ENCODE data around the gene TMEM63A. TPM values are rescaled to one million over a fixed set of nuclear protein-coding genes. Genes with fewer than 3 reads are reported as not detected.

TMEM63A gene
- total RNA-seq, 4 donors from 2014 or later = 6.3 to 19.5 (median 10.6) TPM

GRCh38 chr1:225897595-225898514, 15.7 kb upstream of the TMEM63A start:
- no peaks in the 10 kb centered on the region for H3K9me3 ChIP-seq
- H3K4me3 ChIP-seq = no peak overlapping the region
- no peaks in the 10 kb centered on the region for H3K36me3 ChIP-seq
- H3K27me3 ChIP-seq = no peaks in the 10 kb centered on the region
- H3K4me1 ChIP-seq = no peaks in the 10 kb centered on the region
- TF ChIP-seq CTCF (IDR thresholded peaks at IDR 0.05 in 4 of 5, conservative IDR thresholded peaks at IDR 0.05 in 1 of 5) (no peak), POLR2A (IDR thresholded peaks at IDR 0.05) (no peak)
- DNase-seq = no peak
- no peak for ATAC-seq
- H3K27ac ChIP-seq = no peak overlapping the region
- intact Hi-C loops (cut with DNase I; ENCODE audit: low total_unique reads) = no loop called here
- in situ Hi-C loops (cut with MboI; ENCODE audit: low sequenced_read_pairs in 4 of 4) = no loop called here

GRCh38 chr1:225896937-225897549, 14.9 kb upstream of the TMEM63A start:
- intact Hi-C loops (cut with DNase I; ENCODE audit: low total_unique reads) = no loop called here
- Histone ChIP-seq H3K9me3 (no peaks in the 10 kb centered on the region), H3K4me3 (no peak overlapping the region), H3K4me1 (no peaks in the 10 kb centered on the region), H3K36me3 (no peaks in the 10 kb centered on the region), H3K27me3 (no peaks in the 10 kb centered on the region), H3K27ac (no peak overlapping the region)
- no peak for DNase-seq
- in situ Hi-C loops (cut with MboI; ENCODE audit: low sequenced_read_pairs in 4 of 4) = no loop called here
- ATAC-seq = no peak
- no peak for TF ChIP-seq POLR2A (IDR thresholded peaks at IDR 0.05)
- TF ChIP-seq CTCF (IDR thresholded peaks at IDR 0.05 in 4 of 5, conservative IDR thresholded peaks at IDR 0.05 in 1 of 5) = no peak

GRCh38 chr1:225896494-225896893, 14.3 kb upstream of the TMEM63A start:
- ATAC-seq (no peak), DNase-seq (no peak)
- in situ Hi-C loops (cut with MboI; ENCODE audit: low sequenced_read_pairs in 4 of 4) = no loop called here
- no peak for TF ChIP-seq POLR2A (IDR thresholded peaks at IDR 0.05)
- no peak for TF ChIP-seq CTCF (IDR thresholded peaks at IDR 0.05 in 4 of 5, conservative IDR thresholded peaks at IDR 0.05 in 1 of 5)
- intact Hi-C loops (cut with DNase I; ENCODE audit: low total_unique reads) = no loop called here
- Histone ChIP-seq H3K4me3 (no peak overlapping the region), H3K36me3 (no peaks in the 10 kb centered on the region), H3K27me3 (no peaks in the 10 kb centered on the region), H3K27ac (no peak overlapping the region), H3K4me1 (no peaks in the 10 kb centered on the region), H3K9me3 (no peaks in the 10 kb centered on the region)

GRCh38 chr1:225892307-225892706, 10.1 kb upstream of the TMEM63A start:
- ATAC-seq (no peak), DNase-seq (no peak)
- Histone ChIP-seq H3K36me3 (no peaks in the 10 kb centered on the region), H3K4me1 (no peaks in the 10 kb centered on the region), H3K9me3 (no peaks in the 10 kb centered on the region), H3K4me3 (no peak overlapping the region), H3K27me3 (no peaks in the 10 kb centered on the region), H3K27ac (no peak overlapping the region)
- no peak for TF ChIP-seq CTCF (IDR thresholded peaks at IDR 0.05 in 4 of 5, conservative IDR thresholded peaks at IDR 0.05 in 1 of 5)
- no peak for TF ChIP-seq POLR2A (IDR thresholded peaks at IDR 0.05)
- intact Hi-C loops (cut with DNase I; ENCODE audit: low total_unique reads) = no loop called here
- in situ Hi-C loops (cut with MboI; ENCODE audit: low sequenced_read_pairs in 4 of 4) = no loop called here
